H9 (cell line): ENCODE measurements around the gene PTPRN2. TPM values are rescaled to one million over a fixed set of nuclear protein-coding genes. Genes with fewer than 3 reads are reported as not detected.

ENCODE experiments used
- DNase-seq: peaks from one replicate; pipeline ENCODE4 v3.0.0-alpha.2; 2017
- H2AFZ ChIP-seq: one replicate; pipeline ENCODE4 v1.6.1; 2013; ENCODE audit warnings: mild to moderate bottlenecking, low read length, control low read depth, moderate library complexity
- H2AK5ac ChIP-seq: 2 replicates; pipeline ENCODE4 v1.6.1; 2013; ENCODE audit warnings: low read length, control low read depth, mixed read lengths; ENCODE audit not compliant: insufficient read length
- H2BK120ac ChIP-seq: one replicate; pipeline ENCODE4 v1.6.1; 2013; ENCODE audit warnings: low read depth, mild to moderate bottlenecking, low read length, control low read depth, inconsistent platforms; ENCODE audit not compliant: poor library complexity, severe bottlenecking
- H2BK12ac ChIP-seq: 2 replicates; pipeline ENCODE4 v1.6.1; 2013; ENCODE audit warnings: low read length, control low read depth, mixed read lengths, low read depth; ENCODE audit not compliant: insufficient read length
- H2BK15ac ChIP-seq: 2 replicates; pipeline ENCODE4 v1.6.1; 2013; ENCODE audit warnings: low read depth, low read length, control low read depth
- H2BK20ac ChIP-seq: one replicate; pipeline ENCODE4 v1.6.1; 2013; ENCODE audit warnings: low read depth, mild to moderate bottlenecking, low read length, control low read depth, inconsistent platforms; ENCODE audit not compliant: poor library complexity, severe bottlenecking
- H2BK5ac ChIP-seq: 2 replicates; pipeline ENCODE4 v1.6.1; 2013; ENCODE audit warnings: low read length, control low read depth, mixed read lengths; ENCODE audit not compliant: insufficient read length
- H3K14ac ChIP-seq: 2 replicates; pipeline ENCODE4 v1.6.1; 2013; ENCODE audit warnings: low read length, control low read depth; ENCODE audit not compliant: insufficient read depth
- H3K18ac ChIP-seq: 2 replicates; pipeline ENCODE4 v1.6.1; 2013; ENCODE audit warnings: low read depth, mild to moderate bottlenecking, mixed read lengths, low read length, control low read depth; ENCODE audit not compliant: insufficient read length
- H3K23ac ChIP-seq: 2 replicates; pipeline ENCODE4 v1.6.1; 2013; ENCODE audit warnings: low read length, control low read depth, mixed read lengths, low read depth; ENCODE audit not compliant: insufficient read length
- H3K23me2 ChIP-seq: 2 replicates; pipeline ENCODE4 v1.6.1; 2013; ENCODE audit warnings: low read depth, mild to moderate bottlenecking, mixed read lengths, low read length, control low read depth; ENCODE audit not compliant: insufficient read length, poor library complexity, severe bottlenecking
- H3K27ac ChIP-seq: 2 replicates; pipeline ENCODE4 v1.5.1; 2013; ENCODE audit warnings: low read length, control low read depth, mixed read lengths, low read depth; ENCODE audit not compliant: insufficient read length
- H3K27me3 ChIP-seq: 2 replicates; pipeline ENCODE4 v1.6.1; 2013; ENCODE audit warnings: low read length, control low read depth, inconsistent platforms; ENCODE audit not compliant: insufficient read depth
- H3K4ac ChIP-seq: 2 replicates; pipeline ENCODE4 v1.6.1; 2013; ENCODE audit warnings: low read depth, mild to moderate bottlenecking, control low read depth, inconsistent platforms, low read length, moderate library complexity
- H3K4me1 ChIP-seq: 2 replicates; pipeline ENCODE4 v1.6.1; 2013; ENCODE audit warnings: low read length, control low read depth, inconsistent platforms; ENCODE audit not compliant: insufficient read depth
- H3K4me2 ChIP-seq: 2 replicates; pipeline ENCODE4 v1.6.1; 2013; ENCODE audit warnings: low read length, control low read depth, mixed read lengths; ENCODE audit not compliant: insufficient read length, insufficient read depth
- H3K56ac ChIP-seq: 2 replicates; pipeline ENCODE4 v1.6.1; 2013; ENCODE audit warnings: low read depth, mild to moderate bottlenecking, mixed read lengths, low read length, control low read depth; ENCODE audit not compliant: insufficient read length
- H3K79me1 ChIP-seq: 2 replicates; pipeline ENCODE4 v1.6.1; 2013; ENCODE audit warnings: low read depth, mild to moderate bottlenecking, moderate library complexity, low read length, control low read depth, inconsistent platforms; ENCODE audit not compliant: insufficient read depth, poor library complexity, severe bottlenecking
- H3K79me2 ChIP-seq: 2 replicates; pipeline ENCODE4 v1.6.1; 2013; ENCODE audit warnings: low read length, control low read depth, inconsistent platforms; ENCODE audit not compliant: insufficient read depth
- H3K9ac ChIP-seq: 2 replicates; pipeline ENCODE4 v1.6.1; 2013; ENCODE audit warnings: low read length, control low read depth, mixed read lengths; ENCODE audit not compliant: insufficient read length; ENCODE audit errors: extremely low read depth
- H3K9me3 ChIP-seq: one replicate; pipeline ENCODE4 v1.6.1; 2013; ENCODE audit warnings: low read depth, low read length, inconsistent platforms; ENCODE audit not compliant: control insufficient read depth
- H3T11ph ChIP-seq: one replicate; pipeline ENCODE4 v1.6.1; 2013; ENCODE audit warnings: mild to moderate bottlenecking, low read length, control low read depth, inconsistent platforms
- H4K20me1 ChIP-seq: one replicate; pipeline ENCODE4 v1.6.1; 2013; ENCODE audit not compliant: control insufficient read depth, insufficient read length, insufficient read depth
- H4K5ac ChIP-seq: 2 replicates; pipeline ENCODE4 v1.6.1; 2013; ENCODE audit warnings: low read depth, mild to moderate bottlenecking, mixed read lengths, low read length, control low read depth; ENCODE audit not compliant: insufficient read length
- H4K8ac ChIP-seq: replicated peaks from 2 replicates; pipeline ENCODE4 v1.6.1; 2013; ENCODE audit warnings: low read length, control low read depth, mixed read lengths, low read depth; ENCODE audit not compliant: insufficient read length
- H4K91ac ChIP-seq: 2 replicates; pipeline ENCODE4 v1.6.1; 2013; ENCODE audit warnings: low read depth, mild to moderate bottlenecking, moderate library complexity, mixed read lengths, low read length, control low read depth; ENCODE audit not compliant: insufficient read length
- H3K27ac Mint-ChIP-seq, 3 experiments: 2 replicates in 2 of 3; 3 replicates in 1 of 3; pipeline ENCODE4 v1.8.0; 2020 to 2021; ENCODE audit warnings: mixed read lengths in 3 of 3, mild to moderate bottlenecking in 1 of 3, moderate library complexity in 1 of 3
- H3K27me3 Mint-ChIP-seq: 2 replicates; pipeline ENCODE4 v1.8.0; 2021; ENCODE audit warnings: low read depth, mild to moderate bottlenecking, moderate library complexity, mixed read lengths
- H3K36me3 Mint-ChIP-seq, 3 experiments: 2 replicates in 2 of 3; 3 replicates in 1 of 3; pipeline ENCODE4 v1.8.0; 2020 to 2021; ENCODE audit warnings: low read depth in 3 of 3, mixed read lengths in 3 of 3; ENCODE audit not compliant: insufficient read depth in 1 of 3
- H3K4me1 Mint-ChIP-seq, 2 experiments: 2 replicates each; pipeline ENCODE4 v1.8.0; 2020; ENCODE audit warnings: mixed read lengths in 2 of 2
- H3K4me3 Mint-ChIP-seq, 2 experiments: 2 replicates in 1 of 2; 3 replicates in 1 of 2; pipeline ENCODE4 v1.8.0; 2020 to 2021; ENCODE audit warnings: mild to moderate bottlenecking in 2 of 2, mixed read lengths in 2 of 2, moderate library complexity in 1 of 2
- H3K9me3 Mint-ChIP-seq, 2 experiments: 2 replicates in 1 of 2; 3 replicates in 1 of 2; pipeline ENCODE4 v1.8.0; 2020; ENCODE audit warnings: mild to moderate bottlenecking in 2 of 2, mixed read lengths in 2 of 2, moderate library complexity in 1 of 2
- CTCF ChIP-seq: fragments of 200-600 bp; sonication (generic); conservative IDR thresholded peaks from 3 replicates; pipeline ENCODE4 v1.8.0; 2021; ENCODE audit warnings: antibody characterized with exemption, mild to moderate bottlenecking
- WGBS: extraction: QIAGEN DNeasy Blood & Tissue Kit; methylation state at CpG from one replicate; pipeline ENCODE4 v1.1.7; 2013; ENCODE audit warnings: missing lambda C conversion rate, low lambda C conversion rate, mixed read lengths; ENCODE audit not compliant: insufficient read length; ENCODE audit errors: extremely low coverage; 5-methylcytosine and 5-hydroxymethylcytosine counted together
- total RNA-seq: library from RNA; stranded (reverse); gene quantifications from 2 replicates; pipeline ENCODE4 v1.2.1, GENCODE V29; 2021

The PTPRN2 gene
- total RNA-seq, 1 experiment from 2014 or later: 5.2 TPM

- Histone ChIP-seq H2BK120ac (no peak overlapping the region), H3K27me3 (peaks cover 15% of the 10 kb centered on the region; the same call in 1 of the 2 replicates), H3K4me1 (no peaks in the 10 kb centered on the region), H2AK5ac (no peak overlapping the region), H4K5ac (no peak overlapping the region), H3T11ph (no peak overlapping the region), H4K20me1 (peaks cover 2% of the 10 kb centered on the region), H3K9ac (no peak overlapping the region), H2BK20ac (no peak overlapping the region), H4K91ac (no peak overlapping the region), H3K23ac (no peak overlapping the region), H2BK15ac (no peak overlapping the region), H2BK5ac (no peak overlapping the region), H2AFZ (no peak overlapping the region), H3K56ac (no peak overlapping the region), H3K23me2 (no peaks in the 10 kb centered on the region), H3K4me2 (no peak overlapping the region), H3K27ac (no peak overlapping the region), H3K14ac (no peak overlapping the region), H2BK12ac (no peak overlapping the region), H3K9me3 (no peaks in the 10 kb centered on the region), H3K79me1 (no peaks in the 10 kb centered on the region), H4K8ac (no peak overlapping the region), H3K4ac (no peak overlapping the region), H3K18ac (no peak overlapping the region), H3K79me2 (no peaks in the 10 kb centered on the region)
- DNase-seq: peak; percentile 17
- Mint-ChIP-seq H3K4me1 (peaks cover 0 to 6% of the 10 kb centered on the region in 2 experiments; a peak in 2 of 4 replicates), H3K27ac (no peak overlapping the region), H3K4me3 (no peak overlapping the region), H3K36me3 (peaks cover 0 to 12% (median 3%) of the 10 kb centered on the region in 3 experiments; a peak in 3 of 7 replicates), H3K9me3 (peaks cover 23 to 26% of the 10 kb centered on the region in 2 experiments), H3K27me3 (peaks cover 96% of the 10 kb centered on the region)
- no CpG with 5 or more reads among the region's 4 CpGs for WGBS
- no peak for TF ChIP-seq CTCF
These were observed 1084.4 kb downstream of the PTPRN2 start for GRCh38 chr7:157503229-157503628.
